Activated B cell treated with CpG ODN at 0.5 μM for 24 hours (primary cell): Measurements from ENCODE around the gene SP110. TPM values are rescaled to one million over a fixed set of nuclear protein-coding genes. Genes with fewer than 3 reads are reported as not detected.

ENCODE experiments used
- ATAC-seq: fragments of 200-7000 bp; cut with Tn5 transposase; one replicate; pipeline ENCODE4 v1.10.0; 2021; ENCODE audit warnings: low read depth, mild to moderate bottlenecking, moderate library complexity
- CTCF ChIA-PET: fragments of 350-600 bp; sonication (Branson Sonifier 250); formaldehyde crosslinking; loops from one replicate; lab custom pipeline; 2021; ENCODE audit warnings: antibody characterized with exemption; lab: Charles Lee
- POLR2A ChIA-PET: fragments of 350-600 bp; sonication (Branson Sonifier 250); formaldehyde crosslinking; loops from one replicate; lab custom pipeline; 2021; ENCODE audit warnings: antibody characterized with exemption; lab: Charles Lee
- DNase-seq: peaks from one replicate; pipeline ENCODE4 v3.0.0; 2022
- H3K27ac Mint-ChIP-seq: one replicate; pipeline ENCODE4 v1.8.0; 2020; ENCODE audit warnings: mixed read lengths
- H3K27me3 Mint-ChIP-seq: one replicate; pipeline ENCODE4 v1.8.0; 2021; ENCODE audit warnings: mixed read lengths
- H3K36me3 Mint-ChIP-seq: one replicate; pipeline ENCODE4 v1.8.0; 2021; ENCODE audit warnings: low read depth, mixed read lengths
- H3K4me1 Mint-ChIP-seq: one replicate; pipeline ENCODE4 v1.8.0; 2021; ENCODE audit warnings: mixed read lengths
- H3K4me3 Mint-ChIP-seq: one replicate; pipeline ENCODE4 v1.8.0; 2020; ENCODE audit warnings: mild to moderate bottlenecking, mixed read lengths
- H3K9me3 Mint-ChIP-seq: one replicate; pipeline ENCODE4 v1.8.0; 2020; ENCODE audit warnings: mixed read lengths
- CTCF ChIP-seq: fragments of 200-600 bp; IDR thresholded peaks from one replicate; pipeline ENCODE4 v1.8.0; 2022; ENCODE audit warnings: antibody characterized with exemption, mild to moderate bottlenecking
- intact Hi-C: fragments of 100-400 bp; cut with micrococcal nuclease; formaldehyde crosslinking; loops from one replicate; pipeline ENCODE4 v1.15.1; 2024
- total RNA-seq: library from RNA; stranded (reverse); gene quantifications from 2 replicates; pipeline ENCODE4 v1.2.3, GENCODE V29; 2022

Gene SP110
- total RNA-seq, 1 donor from 2014 or later, result 147 TPM

GRCh38 chr2:230221493-230221892, 1.7 kb upstream of the SP110 start:
- H3K27me3 Mint-ChIP-seq, result no peaks in the 10 kb centered on the region
- DNase-seq, result no peak
- peaks cover 87% of the 10 kb centered on the region for H3K4me1 Mint-ChIP-seq
- H3K36me3 Mint-ChIP-seq, result peaks cover 28% of the 10 kb centered on the region
- H3K9me3 Mint-ChIP-seq, result no peaks in the 10 kb centered on the region
- no peak for ATAC-seq
- TF ChIP-seq CTCF, result no peak
- ChIA-PET POLR2A (interaction anchor here (0.6 to 7.9 kb wide), 8 partner anchors 11 to 1173 kb away, joined by 3 to 183 read pairs (median 4); partner anchors contain the start of gene SP140L), CTCF (interaction anchor here (3.0 kb wide), 1 partner anchor 18 kb away, joined by 17 read pairs; no protein-coding TSS in a partner anchor)
- intact Hi-C loops, result no loop called here
- H3K4me3 Mint-ChIP-seq, result peak overlapping the region; percentile 45
- H3K27ac Mint-ChIP-seq, result peak overlapping the region; percentile 87

DNA sequence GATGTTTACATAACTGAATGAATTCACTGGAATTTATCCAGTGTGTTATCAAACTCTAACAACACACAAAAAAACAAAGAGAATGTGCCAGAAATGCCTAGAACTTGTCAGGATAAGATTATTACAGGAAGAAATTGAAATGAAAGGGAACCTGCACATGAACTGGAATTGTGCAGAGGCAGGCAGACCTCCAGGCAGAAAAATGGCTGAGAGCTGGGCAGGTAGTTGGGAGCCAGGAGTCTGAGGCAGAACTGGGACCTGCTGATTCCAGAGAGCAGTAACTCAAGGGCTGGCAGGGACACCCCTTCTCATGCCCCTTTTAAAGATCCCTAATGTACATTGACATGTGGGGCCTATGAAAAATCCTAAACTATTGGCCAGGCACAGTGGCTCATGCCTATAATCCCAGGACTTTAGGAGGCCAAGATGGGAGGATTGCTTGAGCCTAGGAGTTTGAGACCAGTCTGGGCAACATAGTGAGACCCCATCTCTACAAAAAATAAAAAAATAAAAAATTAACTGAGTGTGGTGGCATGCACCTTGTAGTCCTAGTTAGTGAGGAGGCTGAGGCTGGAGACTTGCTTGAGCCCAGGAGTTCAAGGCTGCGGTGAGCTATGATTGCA, 674 bp upstream of the SP110 start:
- peaks cover 31% of the 10 kb centered on the region for H3K36me3 Mint-ChIP-seq
- no peak for DNase-seq
- ChIA-PET POLR2A (interaction anchor here (0.6 to 7.9 kb wide), 16 partner anchors 7 to 578 kb away, joined by 3 to 183 read pairs (median 4); partner anchors contain the start of genes FBXO36, SP140, SP140L and TRIP12), CTCF (interaction anchor here (1.2 to 3.0 kb wide), 2 partner anchors 17 to 154 kb away, joined by 3 to 17 read pairs; no protein-coding TSS in a partner anchor)
- peak overlapping the region; percentile 96 for H3K4me3 Mint-ChIP-seq
- intact Hi-C loops, result no loop called here
- peaks cover 91% of the 10 kb centered on the region for H3K4me1 Mint-ChIP-seq
- H3K27me3 Mint-ChIP-seq, result no peaks in the 10 kb centered on the region
- no peak for ATAC-seq
- H3K27ac Mint-ChIP-seq, result peak overlapping the region; percentile 97
- TF ChIP-seq CTCF, result no peak
- no peaks in the 10 kb centered on the region for H3K9me3 Mint-ChIP-seq

DNA sequence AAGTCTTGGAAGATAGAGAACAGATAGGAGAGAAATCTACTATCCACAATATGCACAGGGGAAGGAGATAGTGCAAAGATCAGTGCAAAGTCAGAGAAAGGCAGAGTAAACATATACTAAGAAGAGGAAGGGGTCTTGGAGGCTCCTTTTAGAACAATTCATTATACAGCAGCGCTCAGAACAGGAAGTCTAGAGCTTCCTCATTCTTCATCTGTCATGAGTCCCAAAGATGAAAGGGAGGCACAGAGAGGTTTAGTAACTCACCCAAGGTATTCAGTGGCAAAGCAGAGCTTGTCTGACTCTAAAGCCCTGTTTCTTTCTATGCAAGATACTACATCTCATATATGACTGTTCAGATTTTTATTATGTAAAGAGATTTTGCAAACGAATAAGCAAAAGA, 1.4 kb downstream of the SP110 start:
- Mint-ChIP-seq H3K36me3 (peaks cover 52% of the 10 kb centered on the region), H3K4me1 (peaks cover 88% of the 10 kb centered on the region), H3K4me3 (peak overlapping the region; percentile 96), H3K27me3 (no peaks in the 10 kb centered on the region), H3K27ac (peak overlapping the region; percentile 94), H3K9me3 (no peaks in the 10 kb centered on the region)
- POLR2A ChIA-PET, result interaction anchor here (0.5 to 7.9 kb wide), 9 partner anchors 9 to 1309 kb away, joined by 3 to 183 read pairs (median 8); partner anchors contain the start of genes FBXO36, SP140 and TRIP12
- DNase-seq, result no peak
- TF ChIP-seq CTCF, result no peak
- peak; percentile 59 for ATAC-seq
- CTCF ChIA-PET, result interaction anchor here (1.0 kb wide), 1 partner anchor 16 kb away, joined by 3 read pairs; no protein-coding TSS in a partner anchor
- intact Hi-C loops, result no loop called here

DNA sequence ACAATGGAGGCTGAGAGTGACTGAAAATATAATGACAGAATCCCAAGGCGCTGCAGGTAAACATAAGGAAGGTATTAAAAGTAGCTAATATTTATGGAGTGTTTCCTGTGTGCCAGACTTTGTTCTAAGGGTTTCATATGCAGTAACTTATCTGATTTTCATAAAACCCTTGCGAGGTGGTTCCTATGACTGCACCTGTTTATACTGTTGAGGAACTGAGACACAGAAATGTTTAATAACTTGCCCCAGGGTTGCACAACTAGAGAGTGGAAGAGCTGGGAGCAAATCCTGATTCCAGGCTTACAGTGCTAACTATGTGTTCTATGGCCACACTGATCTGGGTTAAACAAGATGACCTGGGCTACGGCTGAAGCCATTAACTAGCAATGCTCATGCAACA, 2.4 kb downstream of the SP110 start:
- Mint-ChIP-seq H3K36me3 (peaks cover 62% of the 10 kb centered on the region), H3K27ac (peak overlapping the region; percentile 94), H3K4me3 (peak overlapping the region; percentile 96), H3K27me3 (no peaks in the 10 kb centered on the region), H3K9me3 (no peaks in the 10 kb centered on the region), H3K4me1 (peaks cover 83% of the 10 kb centered on the region)
- CTCF ChIA-PET, result interaction anchor here (0.9 to 2.1 kb wide), 3 partner anchors 8 to 385 kb away, joined by 3 to 7 read pairs (median 4); partner anchors contain the start of gene SP140
- DNase-seq (no peak), ATAC-seq (peak; percentile 45)
- intact Hi-C loops, result loop anchor here (1.0 kb wide), 2 partner anchors 8 to 9 kb away; no protein-coding TSS in a partner anchor
- POLR2A ChIA-PET, result interaction anchor here (0.8 to 7.9 kb wide), 7 partner anchors 10 to 497 kb away, joined by 4 to 183 read pairs (median 27); partner anchors contain the start of genes SP140 and SP140L
- no peak for TF ChIP-seq CTCF

DNA sequence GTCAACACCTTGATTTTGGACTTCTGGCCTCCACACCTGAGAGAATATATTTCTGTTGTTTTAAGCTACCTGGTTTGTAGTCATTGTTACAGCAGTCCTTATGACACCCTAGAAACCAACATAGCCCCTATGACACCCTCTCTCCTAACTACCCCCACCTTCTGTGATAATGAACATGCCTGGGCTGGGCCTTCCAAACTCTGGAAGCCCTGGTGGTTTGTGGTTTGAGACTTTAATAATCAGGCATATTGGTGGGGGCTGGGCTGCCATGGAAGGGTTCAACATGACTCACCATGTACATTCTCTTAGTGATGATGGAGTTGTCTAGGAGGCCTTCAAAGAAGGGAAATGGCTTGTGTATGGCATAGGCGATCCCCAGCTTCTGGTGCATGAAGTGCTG, 3.3 kb downstream of the SP110 start:
- no peaks in the 10 kb centered on the region for H3K9me3 Mint-ChIP-seq
- no peak for DNase-seq
- H3K27me3 Mint-ChIP-seq, result no peaks in the 10 kb centered on the region
- peak overlapping the region; percentile 94 for H3K27ac Mint-ChIP-seq
- intact Hi-C loops, result no loop called here
- no peak overlapping the region for H3K4me3 Mint-ChIP-seq
- ChIA-PET POLR2A (interaction anchor here (4.3 to 7.9 kb wide), 3 partner anchors 11 to 14 kb away, joined by 27 to 183 read pairs (median 67); partner anchors contain the start of gene SP140), CTCF (interaction anchor here (1.2 to 2.1 kb wide), 3 partner anchors 8 to 386 kb away, joined by 3 to 7 read pairs (median 3); no protein-coding TSS in a partner anchor)
- ATAC-seq, result no peak
- no peak for TF ChIP-seq CTCF
- peaks cover 78% of the 10 kb centered on the region for H3K4me1 Mint-ChIP-seq
- peaks cover 67% of the 10 kb centered on the region for H3K36me3 Mint-ChIP-seq
